CD4-positive, alpha-beta memory T cell (primary cell): ENCODE measurements around the gene HPN. TPM values are rescaled to one million over a fixed set of nuclear protein-coding genes. Genes with fewer than 3 reads are reported as not detected.

Experiments
- CTCF ChIA-PET: fragments of 350-600 bp; sonication (Branson Sonifier 250); formaldehyde crosslinking; loops from one replicate; lab custom pipeline; 2021; ENCODE audit warnings: inconsistent platforms; ENCODE audit not compliant: partially characterized antibody; lab: Charles Lee
- POLR2A ChIA-PET: fragments of 350-600 bp; sonication (Branson Sonifier 250); formaldehyde crosslinking; loops from one replicate; lab custom pipeline; 2021; ENCODE audit not compliant: partially characterized antibody; lab: Charles Lee
- DNase-seq, 5 donors: peaks; one replicate each; pipeline versions ENCODE4 v3.0.0 to v3.0.0-alpha.2; 2020 to 2022; ENCODE audit warnings: mixed read lengths in 1 of 5
- H3K27ac ChIP-seq: one replicate; pipeline ENCODE4 v1.7.0; 2013; ENCODE audit warnings: low read depth, low read length
- H3K27me3 ChIP-seq: 2 replicates; pipeline ENCODE4 v1.7.0; 2013; ENCODE audit warnings: mild to moderate bottlenecking, low read length, moderate library complexity; ENCODE audit not compliant: insufficient read depth
- H3K36me3 ChIP-seq: 2 replicates; pipeline ENCODE4 v1.7.0; 2013; ENCODE audit warnings: mild to moderate bottlenecking, low read length, moderate library complexity; ENCODE audit not compliant: insufficient read depth
- H3K4me1 ChIP-seq: 2 replicates; pipeline ENCODE4 v1.7.0; 2013; ENCODE audit warnings: mild to moderate bottlenecking, low read length, moderate library complexity; ENCODE audit not compliant: insufficient read depth
- H3K4me3 ChIP-seq, 2 donors: one replicate each; pipeline ENCODE4 v1.7.0; 2013; ENCODE audit warnings: low read length in 2 of 2, mild to moderate bottlenecking in 1 of 2
- H3K9me3 ChIP-seq, 2 donors: one replicate each; pipeline ENCODE4 v1.7.0; 2013; ENCODE audit warnings: low read length in 2 of 2, control low read depth in 1 of 2; ENCODE audit not compliant: control insufficient read depth in 1 of 2
- H3K27ac Mint-ChIP-seq, 7 donors: one replicate each; pipeline ENCODE4 v1.8.0; 2020 to 2021; ENCODE audit warnings: mixed read lengths in 7 of 7, mild to moderate bottlenecking in 6 of 7, inconsistent platforms in 3 of 7, moderate library complexity in 3 of 7
- H3K27me3 Mint-ChIP-seq, 2 donors: one replicate each; pipeline ENCODE4 v1.8.0; 2020 to 2021; ENCODE audit warnings: mixed read lengths in 2 of 2
- H3K36me3 Mint-ChIP-seq, 2 donors: one replicate each; pipeline ENCODE4 v1.8.0; 2020 to 2021; ENCODE audit warnings: mixed read lengths in 2 of 2, inconsistent platforms in 1 of 2, mild to moderate bottlenecking in 1 of 2
- H3K4me1 Mint-ChIP-seq, 4 donors: one replicate each; pipeline ENCODE4 v1.8.0; 2020 to 2021; ENCODE audit warnings: mixed read lengths in 4 of 4, mild to moderate bottlenecking in 1 of 4
- H3K4me3 Mint-ChIP-seq, 8 donors: one replicate each; pipeline ENCODE4 v1.8.0; 2020 to 2021; ENCODE audit warnings: mixed read lengths in 8 of 8, mild to moderate bottlenecking in 7 of 8, moderate library complexity in 6 of 8, inconsistent platforms in 3 of 8
- H3K9me3 Mint-ChIP-seq, 8 donors: one replicate each; pipeline ENCODE4 v1.8.0; 2020 to 2021; ENCODE audit warnings: mixed read lengths in 8 of 8, mild to moderate bottlenecking in 5 of 8, inconsistent platforms in 3 of 8, moderate library complexity in 1 of 8
- intact Hi-C: fragments of 100-400 bp; cut with micrococcal nuclease; formaldehyde crosslinking; loops from one replicate; pipeline ENCODE4 v1.15.1; 2023
- polyA plus RNA-seq, 2 donors: library from polyadenylated mRNA; unstranded; fragments of 300-500 nt; fragmentation: Illumina TruSeq; gene quantifications; one replicate each; pipeline ENCODE4 v1.2.3, GENCODE V29; 2021
- total RNA-seq, 2 experiments: library from RNA; stranded (reverse); gene quantifications; one replicate each; pipeline ENCODE4 v1.2.3, GENCODE V29; 2021

The HPN gene
- total and polyA plus RNA-seq, 4 experiments from 2014 or later: 0.15 to 0.57 TPM; not detected in 2

GRCh38 chr19:35017507-35017906 lies 24.0 kb upstream of the HPN start:
- Mint-ChIP-seq H3K36me3 (peaks cover 52 to 67% of the 10 kb centered on the region in 2 donors), H3K27me3 (no peaks in the 10 kb centered on the region), H3K27ac (peak overlapping the region in 6 of 7 donors; percentile 22 to 85 (median 68)), H3K4me3 (no peak overlapping the region), H3K9me3 (peaks cover 0 to 4% (median 0%) of the 10 kb centered on the region in 8 donors), H3K4me1 (peaks cover 33 to 43% (median 35%) of the 10 kb centered on the region in 4 donors)
- ChIA-PET CTCF (interaction anchor here (1.2 kb wide), 1 partner anchor 46 kb away, joined by 3 read pairs; no protein-coding TSS in a partner anchor), POLR2A (interaction anchor here (1.2 to 13.7 kb wide), 4 partner anchors 9 to 44 kb away, joined by 3 to 282 read pairs (median 10); partner anchors contain the start of gene GRAMD1A)
- Histone ChIP-seq H3K4me1 (peaks cover 44% of the 10 kb centered on the region), H3K9me3 (no peaks in the 10 kb centered on the region), H3K36me3 (peaks cover 62% of the 10 kb centered on the region), H3K4me3 (no peak overlapping the region), H3K27ac (no peak overlapping the region), H3K27me3 (no peaks in the 10 kb centered on the region)
- peak in 1 of 5 donors; percentile 10 for DNase-seq
- intact Hi-C loops: no loop called here

DNA sequence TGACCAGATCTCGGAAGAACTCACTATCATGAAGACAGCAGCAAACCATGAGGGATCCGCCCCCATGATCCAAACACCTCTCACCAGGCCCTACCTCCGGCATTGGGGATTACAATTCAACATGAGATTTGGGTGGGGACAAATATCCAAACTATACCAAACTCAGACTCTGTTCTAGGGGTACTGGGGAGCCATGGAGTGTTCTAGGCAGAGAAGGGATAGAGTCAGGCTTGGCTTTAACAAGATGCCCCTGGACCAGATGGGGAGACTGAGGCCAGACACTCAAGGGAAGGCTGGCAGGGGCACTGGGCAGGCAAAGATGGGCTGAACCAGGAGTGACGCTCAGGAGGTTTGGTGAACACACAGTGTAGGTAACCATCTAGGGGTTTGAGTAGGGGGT lies 23.1 kb upstream of the HPN start:
- intact Hi-C loops: no loop called here
- Histone ChIP-seq H3K27me3 (no peaks in the 10 kb centered on the region), H3K36me3 (peaks cover 71% of the 10 kb centered on the region), H3K9me3 (no peaks in the 10 kb centered on the region), H3K4me1 (peaks cover 35% of the 10 kb centered on the region), H3K27ac (no peak overlapping the region), H3K4me3 (no peak overlapping the region)
- ChIA-PET CTCF (no interaction called here), POLR2A (interaction anchor here (3.1 to 13.7 kb wide), 2 partner anchors 8 to 19 kb away, joined by 15 to 282 read pairs; partner anchors contain the start of gene GRAMD1A)
- H3K27me3 Mint-ChIP-seq: no peaks in the 10 kb centered on the region
- H3K4me1 Mint-ChIP-seq: peaks cover 26 to 34% (median 26%) of the 10 kb centered on the region in 4 donors
- DNase-seq: no peak
- H3K9me3 Mint-ChIP-seq: peaks cover 0 to 4% (median 0%) of the 10 kb centered on the region in 8 donors
- no peak overlapping the region for H3K4me3 Mint-ChIP-seq
- peak overlapping the region; percentile 35 to 79 (median 64) for H3K27ac Mint-ChIP-seq
- peaks cover 55 to 68% of the 10 kb centered on the region in 2 donors for H3K36me3 Mint-ChIP-seq

GRCh38 chr19:35019144-35019543 lies 22.4 kb upstream of the HPN start:
- Mint-ChIP-seq H3K4me1 (peaks cover 19 to 26% (median 20%) of the 10 kb centered on the region in 4 donors), H3K4me3 (no peak overlapping the region), H3K36me3 (peaks cover 62 to 69% of the 10 kb centered on the region in 2 donors), H3K27ac (peak overlapping the region in 1 of 7 donors; percentile 79), H3K9me3 (peaks cover 0 to 4% (median 0%) of the 10 kb centered on the region in 8 donors), H3K27me3 (no peaks in the 10 kb centered on the region)
- DNase-seq: no peak
- H3K36me3 ChIP-seq: peaks cover 78% of the 10 kb centered on the region
- ChIA-PET POLR2A (interaction anchor here (13.7 kb wide), 1 partner anchor 19 kb away, joined by 282 read pairs; the partner anchor contains the start of gene GRAMD1A), CTCF (interaction anchor here (2.9 kb wide), 1 partner anchor 25 kb away, joined by 9 read pairs; no protein-coding TSS in a partner anchor)
- no peak overlapping the region for H3K27ac ChIP-seq
- H3K9me3 ChIP-seq: no peaks in the 10 kb centered on the region
- no peaks in the 10 kb centered on the region for H3K27me3 ChIP-seq
- H3K4me1 ChIP-seq: peaks cover 28% of the 10 kb centered on the region
- no peak overlapping the region for H3K4me3 ChIP-seq
- intact Hi-C loops: no loop called here

DNA sequence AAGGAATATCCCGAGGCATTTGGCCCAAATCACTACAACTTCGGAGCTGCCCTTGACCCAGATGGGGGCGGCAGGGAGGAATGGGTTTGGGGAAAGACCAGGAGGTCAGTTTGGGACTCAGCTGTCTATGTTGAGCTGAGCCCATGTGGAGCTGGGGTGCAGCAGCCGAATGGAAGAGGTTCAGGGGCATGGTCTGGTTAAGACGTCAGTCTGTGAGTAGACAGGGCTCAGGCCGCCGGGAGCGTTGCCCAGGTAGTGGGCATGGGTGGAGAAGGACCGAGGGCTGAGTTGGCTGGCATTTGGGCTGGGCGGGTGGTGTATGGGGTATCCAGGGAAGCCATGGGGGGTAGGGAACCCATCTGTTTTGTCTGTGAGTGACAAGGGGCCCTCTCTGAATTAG lies 20.5 kb upstream of the HPN start:
- peaks cover 0 to 2% (median 0%) of the 10 kb centered on the region in 8 donors for H3K9me3 Mint-ChIP-seq
- no peak overlapping the region for H3K27ac ChIP-seq
- H3K4me1 ChIP-seq: peaks cover 10% of the 10 kb centered on the region
- H3K27me3 Mint-ChIP-seq: no peaks in the 10 kb centered on the region
- CTCF ChIA-PET: interaction anchor here (1.2 to 2.9 kb wide), 2 partner anchors 23 to 49 kb away, joined by 4 to 9 read pairs; no protein-coding TSS in a partner anchor
- H3K4me3 ChIP-seq: no peak overlapping the region
- no peak overlapping the region for H3K4me3 Mint-ChIP-seq
- no peaks in the 10 kb centered on the region for H3K9me3 ChIP-seq
- DNase-seq: no peak
- H3K36me3 Mint-ChIP-seq: peaks cover 52 to 67% of the 10 kb centered on the region in 2 donors
- H3K36me3 ChIP-seq: peaks cover 78% of the 10 kb centered on the region
- intact Hi-C loops: no loop called here
- peaks cover under 1 to 8% (median 6%) of the 10 kb centered on the region in 4 donors for H3K4me1 Mint-ChIP-seq
- peak overlapping the region in 5 of 7 donors; percentile 30 to 61 (median 47) for H3K27ac Mint-ChIP-seq
- POLR2A ChIA-PET: interaction anchor here (1.4 kb wide), 1 partner anchor 47 kb away, joined by 4 read pairs; no protein-coding TSS in a partner anchor
- no peaks in the 10 kb centered on the region for H3K27me3 ChIP-seq

DNA sequence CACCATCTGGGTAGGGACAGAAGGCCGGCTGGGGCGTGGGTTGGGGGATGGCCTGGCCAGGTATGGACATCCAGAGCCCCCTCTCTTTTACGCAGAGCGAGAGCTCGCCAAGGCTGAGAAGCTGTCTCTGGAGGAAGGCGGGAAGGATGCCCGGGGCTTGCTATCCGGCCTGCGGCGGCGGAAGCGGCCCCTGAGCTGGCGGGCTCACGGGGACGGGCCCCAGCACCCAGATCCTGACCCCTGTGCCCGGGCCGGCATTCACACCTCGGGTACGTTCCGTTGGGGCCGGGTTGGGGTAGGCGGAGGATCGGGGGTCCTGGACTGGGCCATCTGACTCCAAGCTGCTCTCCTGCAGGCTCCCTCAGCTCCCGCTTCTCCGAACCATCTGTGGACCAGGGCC lies 19.9 kb upstream of the HPN start:
- ChIA-PET CTCF (interaction anchor here (1.2 to 2.9 kb wide), 2 partner anchors 23 to 49 kb away, joined by 4 to 9 read pairs; no protein-coding TSS in a partner anchor), POLR2A (interaction anchor here (1.4 kb wide), 1 partner anchor 48 kb away, joined by 4 read pairs; no protein-coding TSS in a partner anchor)
- peaks cover 78% of the 10 kb centered on the region for H3K36me3 ChIP-seq
- no peaks in the 10 kb centered on the region for H3K27me3 ChIP-seq
- DNase-seq: no peak
- H3K4me1 Mint-ChIP-seq: peaks cover 0 to 8% (median 5%) of the 10 kb centered on the region in 4 donors
- peaks cover 9% of the 10 kb centered on the region for H3K4me1 ChIP-seq
- peaks cover 52 to 69% of the 10 kb centered on the region in 2 donors for H3K36me3 Mint-ChIP-seq
- H3K27ac ChIP-seq: no peak overlapping the region
- H3K27ac Mint-ChIP-seq: no peak overlapping the region
- H3K9me3 Mint-ChIP-seq: peaks cover 0 to 2% (median 0%) of the 10 kb centered on the region in 8 donors
- no peaks in the 10 kb centered on the region for H3K9me3 ChIP-seq
- no peaks in the 10 kb centered on the region for H3K27me3 Mint-ChIP-seq
- no peak overlapping the region for H3K4me3 ChIP-seq
- intact Hi-C loops: no loop called here
- H3K4me3 Mint-ChIP-seq: no peak overlapping the region

GRCh38 chr19:35022460-35022859 lies 19.1 kb upstream of the HPN start:
- no peaks in the 10 kb centered on the region for H3K9me3 ChIP-seq
- H3K4me3 ChIP-seq: no peak overlapping the region
- H3K27me3 ChIP-seq: no peaks in the 10 kb centered on the region
- no peak overlapping the region for H3K27ac ChIP-seq
- no peak for DNase-seq
- Mint-ChIP-seq H3K9me3 (peaks cover 0 to 2% (median 0%) of the 10 kb centered on the region in 8 donors), H3K4me3 (no peak overlapping the region), H3K27me3 (no peaks in the 10 kb centered on the region), H3K36me3 (peaks cover 48 to 69% of the 10 kb centered on the region in 2 donors), H3K4me1 (peaks cover 0 to 5% (median 2%) of the 10 kb centered on the region in 4 donors), H3K27ac (no peak overlapping the region)
- H3K4me1 ChIP-seq: peaks cover 2% of the 10 kb centered on the region
- POLR2A ChIA-PET: interaction anchor here (1.1 kb wide), 1 partner anchor 12 kb away, joined by 3 read pairs; no protein-coding TSS in a partner anchor
- H3K36me3 ChIP-seq: peaks cover 81% of the 10 kb centered on the region
- intact Hi-C loops: no loop called here
- CTCF ChIA-PET: no interaction called here

- Histone ChIP-seq H3K27me3 (no peaks in the 10 kb centered on the region), H3K4me1 (no peaks in the 10 kb centered on the region), H3K9me3 (no peaks in the 10 kb centered on the region), H3K27ac (no peak overlapping the region), H3K4me3 (no peak overlapping the region), H3K36me3 (peaks cover 74% of the 10 kb centered on the region)
- POLR2A ChIA-PET: interaction anchor here (0.6 kb wide), 1 partner anchor 9 kb away, joined by 3 read pairs; no protein-coding TSS in a partner anchor
- H3K36me3 Mint-ChIP-seq: peaks cover 41 to 64% of the 10 kb centered on the region in 2 donors
- no peaks in the 10 kb centered on the region for H3K27me3 Mint-ChIP-seq
- peak in 1 of 5 donors; percentile 17 for DNase-seq
- CTCF ChIA-PET: interaction anchor here (1.0 kb wide), 1 partner anchor 9 kb away, joined by 3 read pairs; no protein-coding TSS in a partner anchor
- intact Hi-C loops: no loop called here
- no peak overlapping the region for H3K4me3 Mint-ChIP-seq
- H3K27ac Mint-ChIP-seq: no peak overlapping the region
- H3K9me3 Mint-ChIP-seq: peaks cover 0 to 2% (median 0%) of the 10 kb centered on the region in 8 donors
- peaks cover 0 to 4% (median 1%) of the 10 kb centered on the region in 4 donors for H3K4me1 Mint-ChIP-seq
Observed at GRCh38 chr19:35023428-35023827, 18.1 kb upstream of the HPN start.
